OCI-LY7 (cell line): ENCODE results near the gene SERTAD1. TPM values are rescaled to one million over a fixed set of nuclear protein-coding genes. Genes with fewer than 3 reads are reported as not detected.

Source experiments
- BruUV-seq: library from RNA; stranded (reverse); fragments of 400-500 nt; replicated peaks from 2 replicates; lab custom pipeline; 2021; lab: Mats Ljungman, UMichigan
- CTCF ChIA-PET: fragments of 300-600 bp; sonication (Branson Sonifier 250); formaldehyde crosslinking; loops from one replicate; lab custom pipeline; 2022; ENCODE audit warnings: antibody characterized with exemption; ENCODE audit not compliant: unreplicated experiment; lab: Charles Lee
- POLR2A ChIA-PET: fragments of 300-600 bp; sonication (Branson Sonifier 250); formaldehyde crosslinking; loops from one replicate; lab custom pipeline; 2022; ENCODE audit warnings: antibody characterized with exemption; lab: Charles Lee
- DNase-seq: peaks from one replicate; pipeline ENCODE4 v3.0.0-alpha.2; 2015; ENCODE audit warnings: low spot score
- H2AFZ ChIP-seq: fragments of 200-600 bp; sonication (generic), shearing (Covaris generic); 2 replicates; pipeline ENCODE4 v1.6.1; 2014; ENCODE audit warnings: mild to moderate bottlenecking, antibody characterized with exemption, low read length, moderate library complexity
- H3K27ac ChIP-seq: fragments of 200-600 bp; sonication (generic); 2 replicates; pipeline ENCODE4 v1.5.1; 2014; ENCODE audit warnings: mixed run types, low read depth, mild to moderate bottlenecking, moderate library complexity, low read length, inconsistent platforms; ENCODE audit not compliant: poor library complexity, severe bottlenecking
- H3K36me3 ChIP-seq: fragments of 200-600 bp; sonication (generic); 2 replicates; pipeline ENCODE4 v1.6.1; 2014; ENCODE audit warnings: mild to moderate bottlenecking, antibody characterized with exemption, low read length, moderate library complexity, mixed read lengths; ENCODE audit not compliant: insufficient read depth
- H3K4me1 ChIP-seq: fragments of 200-600 bp; sonication (generic); 2 replicates; pipeline ENCODE4 v1.5.1; 2014; ENCODE audit warnings: mild to moderate bottlenecking, low read length; ENCODE audit not compliant: insufficient read depth, poor library complexity, severe bottlenecking
- H3K4me2 ChIP-seq: fragments of 200-600 bp; sonication (generic); 2 replicates; pipeline ENCODE4 v1.6.1; 2014; ENCODE audit warnings: mild to moderate bottlenecking, low read length
- H3K4me3 ChIP-seq: fragments of 200-600 bp; sonication (generic); 2 replicates; pipeline ENCODE4 v1.5.1; 2014; ENCODE audit warnings: mild to moderate bottlenecking, low read depth, low read length; ENCODE audit not compliant: poor library complexity, severe bottlenecking
- H3K79me2 ChIP-seq: fragments of 200-600 bp; sonication (generic); 2 replicates; pipeline ENCODE4 v1.6.1; 2016; ENCODE audit warnings: low read depth, mild to moderate bottlenecking, low read length, moderate library complexity, mixed read lengths; ENCODE audit not compliant: insufficient read depth
- H3K9me2 ChIP-seq: fragments of 200-600 bp; sonication (generic); 2 replicates; pipeline ENCODE4 v1.6.1; 2016; ENCODE audit warnings: mild to moderate bottlenecking, low read length, mixed read lengths; ENCODE audit not compliant: insufficient read depth
- H3K9me3 ChIP-seq: fragments of 200-600 bp; sonication (generic); 2 replicates; pipeline ENCODE4 v1.6.1; 2014; ENCODE audit warnings: mild to moderate bottlenecking, mixed run types, low read length, mixed read lengths
- H4K20me1 ChIP-seq: fragments of 200-600 bp; sonication (generic); 2 replicates; pipeline ENCODE4 v1.6.1; 2014; ENCODE audit warnings: mild to moderate bottlenecking, antibody characterized with exemption, low read length, moderate library complexity, mixed read lengths; ENCODE audit not compliant: insufficient read depth
- CTCF ChIP-seq: fragments of 200-600 bp; sonication (generic); conservative IDR thresholded peaks from 2 replicates; pipeline ENCODE4 v1.5.1; 2014; ENCODE audit warnings: mild to moderate bottlenecking, antibody characterized with exemption, low read length, moderate library complexity, mixed read lengths
- EZH2phosphoT487 ChIP-seq: fragments of 200-600 bp; sonication (generic); IDR thresholded peaks from 2 replicates; pipeline ENCODE4 v1.6.1; 2018; ENCODE audit warnings: low read depth, borderline replicate concordance, mild to moderate bottlenecking, mixed run types, antibody characterized with exemption, low read length, moderate library complexity, mixed read lengths
- intact Hi-C: fragments of 100-400 bp; cut with micrococcal nuclease; formaldehyde crosslinking; loops from one replicate; pipeline ENCODE4 v1.10.0; 2022; ENCODE audit not compliant: unreplicated experiment
- total RNA-seq, 2 experiments: library from RNA; depleted of rRNA in 1 of 2; stranded (reverse); fragments of >200 nt in 1 of 2; shearing (Covaris generic) in 1 of 2; gene quantifications; 2 replicates each; pipeline ENCODE4 v1.2.3, GENCODE V29; 2014 to 2022

The SERTAD1 gene
- total RNA-seq, 2 experiments from 2014 or later: 5.7 to 6.1 TPM

GRCh38 chr19:40400559-40400958 is 25.2 kb downstream of the SERTAD1 start:
- no peak overlapping the region for H2AFZ ChIP-seq
- no peaks in the 10 kb centered on the region for H4K20me1 ChIP-seq
- no peaks in the 10 kb centered on the region for H3K36me3 ChIP-seq
- DNase-seq: no peak
- H3K9me3 ChIP-seq: no peaks in the 10 kb centered on the region
- ChIA-PET CTCF (no interaction called here), POLR2A (no interaction called here)
- H3K79me2 ChIP-seq: no peaks in the 10 kb centered on the region
- intact Hi-C loops: loop anchor here (5.0 to 10.0 kb wide), 2 partner anchors 53 to 96 kb away; partner anchors contain the start of genes C19orf47 and PLD3
- no peak overlapping the region for H3K27ac ChIP-seq
- H3K4me1 ChIP-seq: peaks cover 18% of the 10 kb centered on the region
- H3K4me2 ChIP-seq: no peak overlapping the region
- H3K4me3 ChIP-seq: no peak overlapping the region
- H3K9me2 ChIP-seq: no peaks in the 10 kb centered on the region
- BruUV-seq: no TSS peak
- no peak for TF ChIP-seq EZH2phosphoT487
- TF ChIP-seq CTCF: no peak

DNA sequence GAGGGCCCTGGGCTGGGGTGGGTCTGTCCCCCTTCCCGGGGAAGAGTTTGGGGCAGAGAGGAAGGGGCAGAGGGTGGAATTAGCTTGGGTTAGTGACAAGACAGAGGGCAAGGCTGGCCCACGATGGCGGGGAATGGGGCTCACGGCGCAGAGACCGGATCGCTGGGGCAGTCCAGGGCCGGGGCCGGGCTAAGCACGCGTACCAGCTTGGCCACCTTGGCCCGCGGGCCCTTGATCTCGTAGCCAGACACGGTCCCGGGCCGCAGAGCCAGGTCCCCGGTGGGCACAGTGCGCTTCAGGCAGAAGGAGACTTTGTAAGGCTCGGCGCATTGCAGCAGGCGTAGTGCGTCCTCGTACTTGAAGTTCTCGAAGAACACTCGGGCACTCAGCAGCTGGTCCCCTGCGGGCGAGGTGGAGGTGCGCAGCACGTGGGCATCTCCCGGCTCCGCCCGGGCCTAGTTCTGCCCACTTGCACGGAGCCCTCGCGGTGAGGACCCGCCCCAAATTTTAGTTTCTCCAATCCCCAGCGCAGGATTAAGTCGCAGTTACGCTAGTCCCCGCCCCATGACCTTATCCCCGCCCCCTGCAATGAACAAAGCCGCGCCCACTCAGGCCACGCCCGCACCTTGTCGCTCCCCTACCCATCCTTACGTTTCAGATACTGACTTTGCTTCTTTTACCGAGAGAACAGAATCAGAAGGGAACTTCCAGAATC is 27.2 kb downstream of the SERTAD1 start:
- Histone ChIP-seq H4K20me1 (no peaks in the 10 kb centered on the region), H3K9me2 (no peaks in the 10 kb centered on the region), H3K36me3 (no peaks in the 10 kb centered on the region), H3K4me2 (peak overlapping the region; percentile 14), H3K79me2 (no peaks in the 10 kb centered on the region), H3K9me3 (no peaks in the 10 kb centered on the region), H3K4me3 (no peak overlapping the region), H2AFZ (no peak overlapping the region), H3K27ac (no peak overlapping the region), H3K4me1 (peaks cover 11% of the 10 kb centered on the region)
- ChIA-PET CTCF (no interaction called here), POLR2A (no interaction called here)
- TF ChIP-seq CTCF: no peak
- no peak for TF ChIP-seq EZH2phosphoT487
- intact Hi-C loops: no loop called here
- peak; percentile 67 for DNase-seq
- no TSS peak for BruUV-seq

DNA sequence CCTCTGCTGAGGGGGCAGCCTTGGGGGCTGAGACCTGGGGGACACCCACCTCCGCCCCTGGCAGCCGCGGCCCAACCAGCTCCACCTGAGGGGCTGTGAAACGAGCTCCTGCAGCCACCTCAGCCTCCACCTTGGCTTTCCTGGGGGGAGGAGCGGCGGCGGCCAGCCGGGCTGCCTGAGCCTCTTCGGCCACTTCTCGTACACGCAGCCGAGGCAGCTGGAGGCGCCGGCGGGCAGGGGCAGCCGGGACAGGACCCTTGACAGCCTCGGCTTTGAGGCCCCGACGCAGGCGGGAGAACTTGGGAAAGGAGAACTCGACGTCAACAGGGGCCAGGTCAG is 28.3 kb downstream of the SERTAD1 start:
- Histone ChIP-seq H3K9me2 (no peaks in the 10 kb centered on the region), H3K27ac (no peak overlapping the region), H3K79me2 (no peaks in the 10 kb centered on the region), H3K9me3 (no peaks in the 10 kb centered on the region), H3K4me2 (no peak overlapping the region), H3K36me3 (no peaks in the 10 kb centered on the region), H2AFZ (no peak overlapping the region), H3K4me3 (no peak overlapping the region), H4K20me1 (no peaks in the 10 kb centered on the region), H3K4me1 (peaks cover 5% of the 10 kb centered on the region)
- TF ChIP-seq EZH2phosphoT487 (no peak), CTCF (no peak)
- no TSS peak for BruUV-seq
- ChIA-PET POLR2A (no interaction called here), CTCF (no interaction called here)
- intact Hi-C loops: no loop called here
- no peak for DNase-seq
